ENCODE data around the gene CDC20B. TPM values are rescaled to one million over a fixed set of nuclear protein-coding genes. Genes with fewer than 3 reads are reported as not detected.

The CDC20B gene
- total and polyA plus RNA-seq, 4 experiments from 2014 or later = not detected

DNA sequence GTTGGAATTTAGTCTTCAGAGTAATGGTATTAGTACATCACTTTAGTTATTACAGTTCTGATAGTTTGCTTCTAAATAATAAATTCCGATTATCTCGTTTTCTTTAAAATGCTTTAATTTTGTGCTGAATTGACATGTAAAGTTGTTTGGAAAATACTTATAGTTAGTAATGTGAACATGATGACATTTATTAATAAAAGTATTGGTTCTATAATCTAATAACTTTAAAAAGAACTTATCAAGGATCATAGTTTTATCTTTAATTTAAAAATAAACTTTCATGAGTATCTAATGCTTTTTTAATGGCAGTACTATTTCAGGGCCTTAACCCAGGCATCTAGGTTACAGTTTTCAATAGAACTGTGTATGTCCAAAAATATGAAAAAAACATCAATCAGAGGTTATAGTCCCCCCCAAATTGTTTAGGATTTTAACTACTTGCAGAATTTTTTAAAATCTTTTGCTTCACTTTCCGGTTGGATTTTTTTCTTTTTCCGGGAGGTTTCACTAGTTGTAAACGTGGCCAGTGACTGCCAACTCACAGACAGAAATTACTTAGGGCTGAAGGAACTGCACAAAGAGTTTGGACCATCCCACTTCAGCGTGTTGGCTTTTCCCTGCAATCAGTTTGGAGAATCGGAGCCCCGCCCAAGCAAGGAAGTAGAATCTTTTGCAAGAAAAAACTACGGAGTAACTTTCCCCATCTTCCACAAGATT lies 12.3 kb downstream of the CDC20B start:
- no peak for DNase-seq
- ChIA-PET POLR2A (ENCODE audit: partially characterized antibody) (interaction anchor here (1.1 to 1.5 kb wide), 2 partner anchors 252 to 254 kb away, joined by 3 read pairs; no protein-coding TSS in a partner anchor), CTCF (ENCODE audit: partially characterized antibody) (interaction anchor here (0.9 to 5.9 kb wide), 21 partner anchors 11 to 294 kb away, joined by 3 to 191 read pairs (median 7); partner anchors contain the start of gene CDC20B)
- peaks cover 0 to 4% (median 1%) of the 10 kb centered on the region in 8 donors for H3K9me3 Mint-ChIP-seq
- Histone ChIP-seq H3K9me3 (ENCODE audit: control insufficient read depth in 1 of 2, low read length in 2 of 2) (no peaks in the 10 kb centered on the region), H3K36me3 (ENCODE audit: insufficient read depth, low read length) (no peaks in the 10 kb centered on the region), H3K27me3 (ENCODE audit: insufficient read depth, low read length) (no peaks in the 10 kb centered on the region), H3K27ac (ENCODE audit: low read depth, low read length) (no peak overlapping the region), H3K4me3 (ENCODE audit: low read length in 2 of 2) (no peak overlapping the region), H3K4me1 (ENCODE audit: insufficient read depth, low read length) (no peaks in the 10 kb centered on the region)
- no peak overlapping the region for H3K27ac Mint-ChIP-seq
- H3K4me3 Mint-ChIP-seq = no peak overlapping the region
- H3K4me1 Mint-ChIP-seq = no peaks in the 10 kb centered on the region
- peaks cover 16 to 25% of the 10 kb centered on the region in 2 donors for H3K27me3 Mint-ChIP-seq
- no peaks in the 10 kb centered on the region for H3K36me3 Mint-ChIP-seq
- intact Hi-C loops (cut with micrococcal nuclease) = no loop called here

- no peaks in the 10 kb centered on the region for H3K36me3 Mint-ChIP-seq
- Histone ChIP-seq H3K4me1 (ENCODE audit: insufficient read depth, low read length) (no peaks in the 10 kb centered on the region), H3K27ac (ENCODE audit: low read depth, low read length) (no peak within 1 kb of the TSS), H3K9me3 (ENCODE audit: control insufficient read depth in 1 of 2, low read length in 2 of 2) (no peaks in the 10 kb centered on the region), H3K36me3 (ENCODE audit: insufficient read depth, low read length) (no peaks in the 10 kb centered on the region), H3K4me3 (ENCODE audit: low read length in 2 of 2) (no peak within 1 kb of the TSS), H3K27me3 (ENCODE audit: insufficient read depth, low read length) (no peaks in the 10 kb centered on the region)
- peaks cover 14 to 24% of the 10 kb centered on the region in 2 donors for H3K27me3 Mint-ChIP-seq
- H3K4me1 Mint-ChIP-seq = no peaks in the 10 kb centered on the region
- peak; percentile 45 to 56 (median 51) for DNase-seq
- no peak within 1 kb of the TSS for H3K4me3 Mint-ChIP-seq
- CTCF ChIA-PET (ENCODE audit: partially characterized antibody) = interaction anchor here (0.6 to 5.9 kb wide), 27 partner anchors 10 to 663 kb away, joined by 3 to 191 read pairs (median 4); no protein-coding TSS in a partner anchor
- intact Hi-C loops (cut with micrococcal nuclease) = loop anchor here (1.0 kb wide), 3 partner anchors 14 to 254 kb away; no protein-coding TSS in a partner anchor
- H3K9me3 Mint-ChIP-seq = peaks cover 0 to 5% (median 2%) of the 10 kb centered on the region in 8 donors
- H3K27ac Mint-ChIP-seq = no peak within 1 kb of the TSS
- POLR2A ChIA-PET (ENCODE audit: partially characterized antibody) = interaction anchor here (1.2 to 1.5 kb wide), 2 partner anchors 216 to 252 kb away, joined by 3 to 8 read pairs; no protein-coding TSS in a partner anchor
These were observed 13.0 kb downstream of the CDC20B start, which contains the start of gene GPX8 for GRCh38 chr5:55159763-55160492. TSS of gene GPX8 (plus strand) at chr5:55160171. CDS start at chr5:55160193, 22 bp downstream.

GRCh38 chr5:55154873-55155272 lies 18.1 kb downstream of the CDC20B start:
- H3K4me1 ChIP-seq (ENCODE audit: insufficient read depth, low read length) = no peaks in the 10 kb centered on the region
- no peaks in the 10 kb centered on the region for H3K4me1 Mint-ChIP-seq
- no peak overlapping the region for H3K4me3 Mint-ChIP-seq
- H3K27ac ChIP-seq (ENCODE audit: low read depth, low read length) = no peak overlapping the region
- H3K4me3 ChIP-seq (ENCODE audit: low read length in 2 of 2) = no peak overlapping the region
- intact Hi-C loops (cut with micrococcal nuclease) = no loop called here
- no peaks in the 10 kb centered on the region for H3K9me3 ChIP-seq (ENCODE audit: control insufficient read depth in 1 of 2, low read length in 2 of 2)
- POLR2A ChIA-PET (ENCODE audit: partially characterized antibody) = no interaction called here
- CTCF ChIA-PET (ENCODE audit: partially characterized antibody) = interaction anchor here (5.6 to 5.9 kb wide), 2 partner anchors 210 to 250 kb away, joined by 31 to 191 read pairs; no protein-coding TSS in a partner anchor
- no peak for DNase-seq
- H3K27me3 ChIP-seq (ENCODE audit: insufficient read depth, low read length) = no peaks in the 10 kb centered on the region
- no peak overlapping the region for H3K27ac Mint-ChIP-seq
- H3K9me3 Mint-ChIP-seq = peaks cover 0 to 5% (median 2%) of the 10 kb centered on the region in 8 donors
- peaks cover 11 to 12% of the 10 kb centered on the region in 2 donors for H3K27me3 Mint-ChIP-seq
- H3K36me3 Mint-ChIP-seq = no peaks in the 10 kb centered on the region
- no peaks in the 10 kb centered on the region for H3K36me3 ChIP-seq (ENCODE audit: insufficient read depth, low read length)

GRCh38 chr5:55151923-55152842 lies 20.8 kb downstream of the CDC20B start:
- POLR2A ChIA-PET (ENCODE audit: partially characterized antibody) = no interaction called here
- CTCF ChIA-PET (ENCODE audit: partially characterized antibody) = interaction anchor here (0.7 to 5.6 kb wide), 5 partner anchors 61 to 267 kb away, joined by 3 to 31 read pairs (median 4); no protein-coding TSS in a partner anchor

DNA sequence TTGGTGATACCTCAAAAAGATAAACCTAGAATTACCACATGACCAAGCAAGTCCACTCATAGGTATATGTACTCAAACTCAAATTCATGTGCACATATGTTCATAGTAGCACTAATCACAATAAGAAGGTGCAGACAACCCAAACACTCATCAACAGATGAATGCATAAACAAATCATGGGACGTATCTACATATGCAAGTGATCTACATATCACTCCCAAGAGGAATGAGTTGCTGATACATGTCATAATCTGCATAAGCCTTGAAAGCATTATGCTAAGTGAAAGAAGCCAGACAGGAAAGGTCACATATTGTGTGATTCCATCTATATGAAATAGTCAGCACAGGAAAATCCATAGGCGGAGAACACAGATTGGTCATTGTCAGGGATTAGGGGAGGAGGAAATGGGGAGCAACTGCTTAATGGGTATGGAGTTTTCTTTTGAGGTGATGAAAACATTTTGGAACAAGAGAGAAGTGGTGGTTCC lies 23.6 kb downstream of the CDC20B start:
- intact Hi-C loops (cut with micrococcal nuclease) = no loop called here
- Mint-ChIP-seq H3K9me3 (peaks cover 0 to 2% (median 0%) of the 10 kb centered on the region in 8 donors), H3K27ac (peak overlapping the region in 1 of 7 donors; percentile 1), H3K4me3 (no peak overlapping the region), H3K4me1 (peaks cover 3 to 17% (median 7%) of the 10 kb centered on the region in 4 donors), H3K36me3 (no peaks in the 10 kb centered on the region), H3K27me3 (peaks cover 0 to 3% of the 10 kb centered on the region in 2 donors)
- no peaks in the 10 kb centered on the region for H3K9me3 ChIP-seq (ENCODE audit: control insufficient read depth in 1 of 2, low read length in 2 of 2)
- DNase-seq = no peak
- H3K4me1 ChIP-seq (ENCODE audit: insufficient read depth, low read length) = peaks cover 9% of the 10 kb centered on the region
- no peak overlapping the region for H3K4me3 ChIP-seq (ENCODE audit: low read length in 2 of 2)
- no peaks in the 10 kb centered on the region for H3K36me3 ChIP-seq (ENCODE audit: insufficient read depth, low read length)
- no peak overlapping the region for H3K27ac ChIP-seq (ENCODE audit: low read depth, low read length)
- POLR2A ChIA-PET (ENCODE audit: partially characterized antibody) = no interaction called here
- CTCF ChIA-PET (ENCODE audit: partially characterized antibody) = interaction anchor here (5.6 kb wide), 1 partner anchor 204 kb away, joined by 31 read pairs; no protein-coding TSS in a partner anchor
- H3K27me3 ChIP-seq (ENCODE audit: insufficient read depth, low read length) = no peaks in the 10 kb centered on the region

More at GRCh38 chr5:55151923-55152842, 20.8 kb downstream of the CDC20B start:
- intact Hi-C loops (cut with micrococcal nuclease) = no loop called here
- DNase-seq = no peak
- H3K27ac Mint-ChIP-seq = no peak overlapping the region
- Histone ChIP-seq H3K27me3 (ENCODE audit: insufficient read depth, low read length) (no peaks in the 10 kb centered on the region), H3K27ac (ENCODE audit: low read depth, low read length) (no peak overlapping the region), H3K4me3 (ENCODE audit: low read length in 2 of 2) (no peak overlapping the region), H3K9me3 (ENCODE audit: control insufficient read depth in 1 of 2, low read length in 2 of 2) (no peaks in the 10 kb centered on the region), H3K36me3 (ENCODE audit: insufficient read depth, low read length) (no peaks in the 10 kb centered on the region), H3K4me1 (ENCODE audit: insufficient read depth, low read length) (no peaks in the 10 kb centered on the region)
- H3K27me3 Mint-ChIP-seq = peaks cover 5 to 8% of the 10 kb centered on the region in 2 donors
- H3K4me3 Mint-ChIP-seq = no peak overlapping the region
- peaks cover 0 to 7% (median 2%) of the 10 kb centered on the region in 8 donors for H3K9me3 Mint-ChIP-seq
- no peaks in the 10 kb centered on the region for H3K36me3 Mint-ChIP-seq
- no peaks in the 10 kb centered on the region for H3K4me1 Mint-ChIP-seq

DNA sequence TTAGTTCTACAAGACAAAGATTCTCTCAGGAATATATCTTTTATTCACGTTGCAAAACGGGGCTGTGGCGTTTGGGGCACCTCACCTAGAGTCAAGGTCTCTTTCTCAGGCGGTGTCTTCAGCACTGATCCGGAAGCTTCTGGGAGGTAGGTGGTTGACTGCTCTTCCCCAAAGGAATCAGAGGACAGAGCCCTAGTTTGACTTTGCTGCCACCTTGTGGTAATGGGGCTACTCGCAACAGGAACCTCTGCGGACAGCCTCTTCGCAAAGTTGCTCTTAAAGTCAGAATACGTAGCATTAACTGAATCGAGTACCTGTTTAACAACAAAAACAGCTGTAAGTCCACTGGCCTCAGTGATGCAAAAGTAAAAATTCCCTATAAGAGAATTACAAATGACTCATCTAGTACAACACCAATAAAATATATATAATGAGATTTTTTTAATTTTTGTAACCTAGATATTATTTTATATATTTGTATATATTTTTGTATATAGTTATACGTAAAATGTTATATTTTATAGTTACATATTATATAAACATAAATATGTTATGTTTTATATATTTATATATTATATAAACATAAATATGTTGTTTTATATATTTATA lies 26.3 kb downstream of the CDC20B start:
- intact Hi-C loops (cut with micrococcal nuclease) = loop anchor here (1.0 to 2.0 kb wide), 6 partner anchors 13 to 629 kb away; partner anchors contain the start of gene SNX18
- DNase-seq = peak; percentile 77 to 83 (median 80)
- H3K36me3 ChIP-seq (ENCODE audit: insufficient read depth, low read length) = no peaks in the 10 kb centered on the region
- no peak overlapping the region for H3K27ac Mint-ChIP-seq
- H3K4me1 Mint-ChIP-seq = peaks cover 12 to 25% (median 15%) of the 10 kb centered on the region in 4 donors
- peaks cover 18% of the 10 kb centered on the region for H3K4me1 ChIP-seq (ENCODE audit: insufficient read depth, low read length)
- no peaks in the 10 kb centered on the region for H3K9me3 ChIP-seq (ENCODE audit: control insufficient read depth in 1 of 2, low read length in 2 of 2)
- CTCF ChIA-PET (ENCODE audit: partially characterized antibody) = interaction anchor here (0.6 to 9.6 kb wide), 34 partner anchors 8 to 630 kb away, joined by 3 to 210 read pairs (median 4); partner anchors contain the start of gene GPX8
- peaks cover 0 to 2% (median 0%) of the 10 kb centered on the region in 8 donors for H3K9me3 Mint-ChIP-seq
- H3K27ac ChIP-seq (ENCODE audit: low read depth, low read length) = no peak overlapping the region
- no peak overlapping the region for H3K4me3 ChIP-seq (ENCODE audit: low read length in 2 of 2)
- POLR2A ChIA-PET (ENCODE audit: partially characterized antibody) = interaction anchor here (0.8 to 1.3 kb wide), 5 partner anchors 49 to 240 kb away, joined by 3 to 21 read pairs (median 4); no protein-coding TSS in a partner anchor
- no peaks in the 10 kb centered on the region for H3K27me3 ChIP-seq (ENCODE audit: insufficient read depth, low read length)
- peaks cover 0 to 3% of the 10 kb centered on the region in 2 donors for H3K27me3 Mint-ChIP-seq
- peak overlapping the region in 7 of 8 donors; percentile 11 to 70 (median 48) for H3K4me3 Mint-ChIP-seq
- H3K36me3 Mint-ChIP-seq = no peaks in the 10 kb centered on the region
